ENCODE measurements around the gene ALPK3.

Gene ALPK3

DNA sequence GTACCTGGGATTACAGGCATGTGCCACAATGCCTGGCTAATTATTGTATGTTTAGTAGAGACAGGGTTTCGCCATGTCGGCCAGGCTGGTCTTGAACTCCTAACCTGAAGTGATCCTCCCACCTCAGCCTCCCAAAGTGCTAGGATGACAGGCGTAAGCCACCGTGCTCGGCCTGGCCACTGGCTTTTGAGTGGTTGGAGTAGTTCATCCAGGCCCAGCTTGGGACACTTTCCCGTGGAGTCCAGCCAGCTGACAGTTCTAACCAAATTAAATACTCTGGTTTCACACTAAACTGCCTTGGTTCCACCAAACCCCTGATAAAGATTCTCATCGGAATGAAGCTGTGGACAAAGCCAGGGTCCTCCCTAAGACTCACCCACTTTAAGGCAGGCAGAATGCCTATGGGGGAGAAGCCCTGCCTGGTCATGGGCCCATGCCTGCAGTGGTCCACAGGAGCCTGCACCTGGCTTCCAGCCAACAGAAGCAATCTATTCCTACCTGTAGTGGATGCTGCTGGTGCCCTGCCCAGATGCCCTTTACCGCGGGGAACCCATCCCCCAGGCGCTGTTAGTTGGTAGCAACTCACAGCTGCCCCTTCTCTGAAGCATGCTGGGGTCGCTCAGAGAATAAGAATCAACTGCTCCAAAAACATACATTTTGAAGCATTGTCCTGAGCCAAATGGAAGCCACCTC lies 62.1 kb downstream of the ALPK3 start:
- Histone ChIP-seq H3K79me2 (ENCODE audit: control insufficient read depth, low read length) (no peaks in the 10 kb centered on the region), H3K27me3 (ENCODE audit: control insufficient read depth, low read length) (no peaks in the 10 kb centered on the region), H3K9me3 (ENCODE audit: control insufficient read depth, insufficient read depth, low read length) (no peaks in the 10 kb centered on the region), H4K20me1 (ENCODE audit: control insufficient read depth, insufficient read depth, low read depth, low read length) (no peaks in the 10 kb centered on the region), H3F3A (ENCODE audit: control insufficient read depth, insufficient read depth) (no peaks in the 10 kb centered on the region), H3K4me3 (ENCODE audit: low read length) (no peak overlapping the region), H3K27ac (ENCODE audit: low read depth, low read length) (no peak overlapping the region), H3K4me1 (ENCODE audit: control insufficient read depth, low read length) (no peaks in the 10 kb centered on the region), H3K4me2 (ENCODE audit: low read length) (no peak overlapping the region), H3K36me3 (ENCODE audit: control insufficient read depth, low read length) (no peaks in the 10 kb centered on the region), H3K9me2 (replicated peaks; ENCODE audit: control insufficient read depth, low read length) (no peaks in the 10 kb centered on the region)
- TF ChIP-seq EZH2phosphoT487 (IDR thresholded peaks at IDR 0.05; ENCODE audit: borderline replicate concordance, low read length), result no peak
- TF ChIP-seq, protein P1, sequence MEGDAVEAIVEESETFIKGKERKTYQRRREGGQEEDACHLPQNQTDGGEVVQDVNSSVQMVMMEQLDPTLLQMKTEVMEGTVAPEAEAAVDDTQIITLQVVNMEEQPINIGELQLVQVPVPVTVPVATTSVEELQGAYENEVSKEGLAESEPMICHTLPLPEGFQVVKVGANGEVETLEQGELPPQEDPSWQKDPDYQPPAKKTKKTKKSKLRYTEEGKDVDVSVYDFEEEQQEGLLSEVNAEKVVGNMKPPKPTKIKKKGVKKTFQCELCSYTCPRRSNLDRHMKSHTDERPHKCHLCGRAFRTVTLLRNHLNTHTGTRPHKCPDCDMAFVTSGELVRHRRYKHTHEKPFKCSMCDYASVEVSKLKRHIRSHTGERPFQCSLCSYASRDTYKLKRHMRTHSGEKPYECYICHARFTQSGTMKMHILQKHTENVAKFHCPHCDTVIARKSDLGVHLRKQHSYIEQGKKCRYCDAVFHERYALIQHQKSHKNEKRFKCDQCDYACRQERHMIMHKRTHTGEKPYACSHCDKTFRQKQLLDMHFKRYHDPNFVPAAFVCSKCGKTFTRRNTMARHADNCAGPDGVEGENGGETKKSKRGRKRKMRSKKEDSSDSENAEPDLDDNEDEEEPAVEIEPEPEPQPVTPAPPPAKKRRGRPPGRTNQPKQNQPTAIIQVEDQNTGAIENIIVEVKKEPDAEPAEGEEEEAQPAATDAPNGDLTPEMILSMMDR (IDR thresholded peaks at IDR 0.05; ENCODE audit: low read depth, low read length, poor library complexity, severe bottlenecking), result no peak

GRCh38 chr15:84880007-84880406 lies 62.9 kb downstream of the ALPK3 start:
- H3K4me1 ChIP-seq (ENCODE audit: control insufficient read depth, low read length), result no peaks in the 10 kb centered on the region
- H3K36me3 ChIP-seq (ENCODE audit: control insufficient read depth, low read length), result no peaks in the 10 kb centered on the region
- no peaks in the 10 kb centered on the region for H4K20me1 ChIP-seq (ENCODE audit: control insufficient read depth, insufficient read depth, low read depth, low read length)
- H3K79me2 ChIP-seq (ENCODE audit: control insufficient read depth, low read length), result no peaks in the 10 kb centered on the region
- no peak overlapping the region for H3K4me2 ChIP-seq (ENCODE audit: low read length)
- no peak overlapping the region for H3K27ac ChIP-seq (ENCODE audit: low read depth, low read length)
- H3K27me3 ChIP-seq (ENCODE audit: control insufficient read depth, low read length), result no peaks in the 10 kb centered on the region
- no peaks in the 10 kb centered on the region for H3F3A ChIP-seq (ENCODE audit: control insufficient read depth, insufficient read depth)
- no peaks in the 10 kb centered on the region for H3K9me3 ChIP-seq (ENCODE audit: control insufficient read depth, insufficient read depth, low read length)
- TF ChIP-seq EZH2phosphoT487 (IDR thresholded peaks at IDR 0.05; ENCODE audit: borderline replicate concordance, low read length), result no peak
- TF ChIP-seq, protein P1 (IDR thresholded peaks at IDR 0.05; ENCODE audit: low read depth, low read length, poor library complexity, severe bottlenecking), result no peak
- no peaks in the 10 kb centered on the region for H3K9me2 ChIP-seq (replicated peaks; ENCODE audit: control insufficient read depth, low read length)
- H3K4me3 ChIP-seq (ENCODE audit: low read length), result no peak overlapping the region

DNA sequence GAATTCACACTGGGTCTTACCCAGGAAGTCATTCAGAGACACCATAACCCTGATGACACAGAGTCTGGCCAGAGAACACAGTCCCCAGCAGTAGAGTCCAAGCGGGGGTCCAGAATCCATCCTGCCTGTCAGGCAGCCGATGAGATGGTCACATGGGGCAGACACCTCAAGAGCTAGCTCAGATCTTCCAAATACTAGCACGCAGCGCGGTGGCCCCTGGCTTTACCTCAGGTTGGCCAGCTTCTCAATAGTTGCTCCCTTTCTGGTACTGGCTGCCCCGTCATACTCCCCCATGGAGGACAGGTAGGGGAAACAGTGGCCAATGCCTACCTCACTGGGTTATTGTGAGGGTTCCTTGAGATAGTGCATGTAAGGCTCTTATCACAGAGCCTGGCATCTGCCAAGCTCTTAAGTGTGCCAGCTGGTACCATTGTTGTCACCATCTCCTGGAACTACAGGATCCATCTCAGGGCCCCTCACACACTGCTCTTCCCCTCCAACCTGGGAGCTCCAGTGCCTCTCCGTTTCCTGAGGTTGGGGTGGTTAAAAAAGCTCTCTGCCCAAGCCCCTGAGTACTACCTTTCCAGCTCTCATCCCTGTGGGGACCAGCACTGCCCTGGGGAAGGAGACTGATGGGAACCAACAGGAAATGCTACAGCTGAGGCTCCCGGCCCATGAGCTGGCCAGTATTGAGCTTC lies 63.8 kb downstream of the ALPK3 start:
- Histone ChIP-seq H3K4me1 (ENCODE audit: control insufficient read depth, low read length) (no peaks in the 10 kb centered on the region), H3K79me2 (ENCODE audit: control insufficient read depth, low read length) (no peaks in the 10 kb centered on the region)

More for the DNA sequence above, 63.8 kb downstream of the ALPK3 start:
- TF ChIP-seq, protein P1 (IDR thresholded peaks at IDR 0.05; ENCODE audit: low read depth, low read length, poor library complexity, severe bottlenecking), result no peak
- no peaks in the 10 kb centered on the region for H3K9me3 ChIP-seq (ENCODE audit: control insufficient read depth, insufficient read depth, low read length)
- H3K9me2 ChIP-seq (replicated peaks; ENCODE audit: control insufficient read depth, low read length), result no peaks in the 10 kb centered on the region
- H3K27ac ChIP-seq (ENCODE audit: low read depth, low read length), result no peak overlapping the region
- H3K36me3 ChIP-seq (ENCODE audit: control insufficient read depth, low read length), result no peaks in the 10 kb centered on the region
- no peak overlapping the region for H3K4me3 ChIP-seq (ENCODE audit: low read length)
- H4K20me1 ChIP-seq (ENCODE audit: control insufficient read depth, insufficient read depth, low read depth, low read length), result no peaks in the 10 kb centered on the region
- no peaks in the 10 kb centered on the region for H3K27me3 ChIP-seq (ENCODE audit: control insufficient read depth, low read length)
- H3F3A ChIP-seq (ENCODE audit: control insufficient read depth, insufficient read depth), result no peaks in the 10 kb centered on the region
- no peak overlapping the region for H3K4me2 ChIP-seq (ENCODE audit: low read length)
